ENCODE data around the gene CLBA1.

- TF ChIP-seq, protein P1, sequence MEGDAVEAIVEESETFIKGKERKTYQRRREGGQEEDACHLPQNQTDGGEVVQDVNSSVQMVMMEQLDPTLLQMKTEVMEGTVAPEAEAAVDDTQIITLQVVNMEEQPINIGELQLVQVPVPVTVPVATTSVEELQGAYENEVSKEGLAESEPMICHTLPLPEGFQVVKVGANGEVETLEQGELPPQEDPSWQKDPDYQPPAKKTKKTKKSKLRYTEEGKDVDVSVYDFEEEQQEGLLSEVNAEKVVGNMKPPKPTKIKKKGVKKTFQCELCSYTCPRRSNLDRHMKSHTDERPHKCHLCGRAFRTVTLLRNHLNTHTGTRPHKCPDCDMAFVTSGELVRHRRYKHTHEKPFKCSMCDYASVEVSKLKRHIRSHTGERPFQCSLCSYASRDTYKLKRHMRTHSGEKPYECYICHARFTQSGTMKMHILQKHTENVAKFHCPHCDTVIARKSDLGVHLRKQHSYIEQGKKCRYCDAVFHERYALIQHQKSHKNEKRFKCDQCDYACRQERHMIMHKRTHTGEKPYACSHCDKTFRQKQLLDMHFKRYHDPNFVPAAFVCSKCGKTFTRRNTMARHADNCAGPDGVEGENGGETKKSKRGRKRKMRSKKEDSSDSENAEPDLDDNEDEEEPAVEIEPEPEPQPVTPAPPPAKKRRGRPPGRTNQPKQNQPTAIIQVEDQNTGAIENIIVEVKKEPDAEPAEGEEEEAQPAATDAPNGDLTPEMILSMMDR (IDR thresholded peaks at IDR 0.05) = no peak
- no peak for TF ChIP-seq POLR2A (IDR thresholded peaks at IDR 0.05)
Observed at GRCh38 chr14:104970231-104971068, 15.1 kb upstream of the CLBA1 start.

All from heart left ventricle (tissue), 13 donors.